ENCODE measurements around the gene C6orf163.

Gene C6orf163

DNA sequence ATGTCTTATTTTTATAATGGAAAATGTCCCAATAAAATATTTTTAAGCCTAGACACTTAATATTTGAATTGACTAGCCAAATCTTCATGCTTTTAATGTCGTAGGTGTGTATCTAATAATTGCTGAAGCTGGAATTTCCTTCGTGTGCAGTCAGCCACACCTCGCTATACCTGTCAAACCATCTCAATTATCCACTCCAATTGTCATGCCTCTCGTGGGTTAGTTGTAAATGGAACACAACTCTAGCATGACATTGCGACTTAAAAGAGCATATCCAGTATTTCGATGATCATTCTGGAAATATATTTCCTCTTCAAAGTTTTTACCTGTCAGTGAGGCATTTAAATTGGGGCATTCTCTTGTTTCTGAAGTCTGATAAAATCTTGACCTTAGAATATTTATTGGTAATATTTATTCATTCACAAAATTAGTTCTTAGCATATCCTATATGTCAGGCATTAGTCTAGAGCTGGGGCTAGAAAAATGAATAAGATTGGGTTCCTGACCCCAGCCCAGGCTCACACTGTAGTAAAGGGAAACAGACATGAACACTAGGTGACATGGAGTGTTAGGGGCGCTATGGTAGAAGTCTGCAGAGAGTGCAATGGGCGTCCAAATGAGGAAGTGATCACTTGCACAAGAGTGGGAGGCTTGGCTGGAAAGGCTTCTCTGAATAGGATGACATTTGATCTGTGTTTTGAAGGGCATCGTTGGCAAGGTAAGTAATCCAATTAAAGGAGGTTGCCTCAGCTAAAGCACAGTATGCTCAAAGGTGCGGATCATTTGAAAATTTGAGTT is 52.2 kb downstream of the C6orf163 start:
- H3K27me3 ChIP-seq (ENCODE audit: control insufficient read depth, insufficient read depth, low read length), result no peaks in the 10 kb centered on the region
- H3K27ac ChIP-seq, result no peak overlapping the region
- no peak overlapping the region for H3K4me3 ChIP-seq (ENCODE audit: low read depth, low read length)
- H3K79me2 ChIP-seq, result no peaks in the 10 kb centered on the region
- H3K4me1 ChIP-seq, result no peaks in the 10 kb centered on the region
- no peak overlapping the region for H3K4me2 ChIP-seq (ENCODE audit: low read length)
- no peaks in the 10 kb centered on the region for H3K36me3 ChIP-seq (ENCODE audit: control insufficient read depth, insufficient read depth, low read length)
- H2AFZ ChIP-seq, result no peak overlapping the region
- no peak overlapping the region for H3K9ac ChIP-seq
- H3K9me3 ChIP-seq (ENCODE audit: control insufficient read depth, low read length), result no peaks in the 10 kb centered on the region
- TF ChIP-seq, protein P1, sequence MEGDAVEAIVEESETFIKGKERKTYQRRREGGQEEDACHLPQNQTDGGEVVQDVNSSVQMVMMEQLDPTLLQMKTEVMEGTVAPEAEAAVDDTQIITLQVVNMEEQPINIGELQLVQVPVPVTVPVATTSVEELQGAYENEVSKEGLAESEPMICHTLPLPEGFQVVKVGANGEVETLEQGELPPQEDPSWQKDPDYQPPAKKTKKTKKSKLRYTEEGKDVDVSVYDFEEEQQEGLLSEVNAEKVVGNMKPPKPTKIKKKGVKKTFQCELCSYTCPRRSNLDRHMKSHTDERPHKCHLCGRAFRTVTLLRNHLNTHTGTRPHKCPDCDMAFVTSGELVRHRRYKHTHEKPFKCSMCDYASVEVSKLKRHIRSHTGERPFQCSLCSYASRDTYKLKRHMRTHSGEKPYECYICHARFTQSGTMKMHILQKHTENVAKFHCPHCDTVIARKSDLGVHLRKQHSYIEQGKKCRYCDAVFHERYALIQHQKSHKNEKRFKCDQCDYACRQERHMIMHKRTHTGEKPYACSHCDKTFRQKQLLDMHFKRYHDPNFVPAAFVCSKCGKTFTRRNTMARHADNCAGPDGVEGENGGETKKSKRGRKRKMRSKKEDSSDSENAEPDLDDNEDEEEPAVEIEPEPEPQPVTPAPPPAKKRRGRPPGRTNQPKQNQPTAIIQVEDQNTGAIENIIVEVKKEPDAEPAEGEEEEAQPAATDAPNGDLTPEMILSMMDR (IDR thresholded peaks at IDR 0.05), result no peak

DNA sequence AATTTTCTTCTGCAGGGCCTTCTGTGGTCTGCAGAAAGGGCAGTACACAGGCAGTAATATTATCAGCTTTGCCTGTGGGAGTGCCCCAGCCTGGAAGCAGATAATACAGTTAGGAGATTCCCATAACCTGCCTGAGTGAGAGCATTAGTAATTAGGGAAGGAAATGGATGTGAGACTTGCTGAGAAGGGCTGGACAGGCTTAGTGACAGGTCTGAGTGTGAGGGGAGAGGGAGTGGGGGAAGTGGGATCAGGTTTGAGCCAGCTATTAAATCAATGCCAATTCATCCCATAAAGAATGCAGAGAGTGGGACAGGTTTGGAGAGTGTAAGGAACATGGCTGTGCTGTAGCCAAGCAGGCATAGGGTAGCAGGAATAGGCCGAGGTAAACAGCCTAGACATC is 53.0 kb downstream of the C6orf163 start:
- Histone ChIP-seq H3K27ac (no peak overlapping the region), H3K36me3 (ENCODE audit: control insufficient read depth, insufficient read depth, low read length) (no peaks in the 10 kb centered on the region), H2AFZ (no peak overlapping the region), H3K9me3 (ENCODE audit: control insufficient read depth, low read length) (no peaks in the 10 kb centered on the region), H3K4me2 (ENCODE audit: low read length) (no peak overlapping the region), H3K79me2 (no peaks in the 10 kb centered on the region), H3K4me3 (ENCODE audit: low read depth, low read length) (no peak overlapping the region), H3K9ac (no peak overlapping the region), H3K27me3 (ENCODE audit: control insufficient read depth, insufficient read depth, low read length) (no peaks in the 10 kb centered on the region), H3K4me1 (no peaks in the 10 kb centered on the region)
- TF ChIP-seq, protein P1 (IDR thresholded peaks at IDR 0.05), result no peak

DNA sequence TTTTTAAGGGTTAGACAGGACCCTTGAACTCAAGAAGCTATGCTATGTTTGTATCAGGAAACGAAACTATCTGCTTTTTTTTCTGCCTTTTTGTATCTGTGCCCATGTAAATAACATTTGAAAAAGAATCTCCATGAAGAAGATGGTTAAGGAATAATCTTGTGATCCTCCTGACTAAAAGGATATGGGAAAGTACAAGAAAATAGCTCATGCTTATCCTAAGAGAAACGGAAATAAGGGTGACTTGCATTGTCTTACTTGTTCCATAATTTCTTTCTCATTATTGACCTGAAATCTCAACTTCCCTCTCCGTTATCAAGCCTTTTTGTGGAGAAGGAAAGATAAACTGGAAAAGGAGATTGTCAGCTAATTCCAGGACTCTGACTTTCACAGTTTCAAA is 57.2 kb downstream of the C6orf163 start:
- H3K9me3 ChIP-seq (ENCODE audit: control insufficient read depth, low read length), result no peaks in the 10 kb centered on the region
- no peaks in the 10 kb centered on the region for H3K79me2 ChIP-seq
- H3K4me3 ChIP-seq (ENCODE audit: low read depth, low read length), result no peak overlapping the region
- H3K9ac ChIP-seq, result no peak overlapping the region
- H3K4me1 ChIP-seq, result no peaks in the 10 kb centered on the region
- no peak overlapping the region for H3K4me2 ChIP-seq (ENCODE audit: low read length)
- H2AFZ ChIP-seq, result no peak overlapping the region
- no peaks in the 10 kb centered on the region for H3K36me3 ChIP-seq (ENCODE audit: control insufficient read depth, insufficient read depth, low read length)
- TF ChIP-seq, protein P1 (IDR thresholded peaks at IDR 0.05), result no peak
- no peak overlapping the region for H3K27ac ChIP-seq
- H3K27me3 ChIP-seq (ENCODE audit: control insufficient read depth, insufficient read depth, low read length), result no peaks in the 10 kb centered on the region

DNA sequence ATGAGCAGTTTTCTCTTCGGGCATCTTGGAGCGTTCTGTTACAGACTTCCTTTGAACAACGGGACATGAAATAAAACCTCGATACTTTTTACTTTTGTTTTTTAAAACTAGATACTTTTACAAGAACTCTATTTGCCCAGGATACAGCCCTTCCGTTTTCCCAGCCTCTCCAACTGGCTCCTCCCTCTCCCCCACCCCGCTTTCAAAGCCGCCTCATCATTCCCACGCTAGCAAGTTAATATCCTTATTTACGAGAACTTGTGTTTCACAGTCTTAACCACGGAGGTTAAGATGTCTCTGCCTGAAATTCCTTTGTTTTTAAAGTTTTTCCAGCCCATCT is 62.9 kb downstream of the C6orf163 start:
- Histone ChIP-seq H3K36me3 (ENCODE audit: control insufficient read depth, insufficient read depth, low read length) (no peaks in the 10 kb centered on the region), H3K9ac (no peak overlapping the region), H3K9me3 (ENCODE audit: control insufficient read depth, low read length) (no peaks in the 10 kb centered on the region), H2AFZ (peak overlapping the region; percentile 96), H3K4me3 (ENCODE audit: low read depth, low read length) (peak overlapping the region; percentile 77), H3K4me1 (no peaks in the 10 kb centered on the region), H3K4me2 (ENCODE audit: low read length) (peak overlapping the region; percentile 77), H3K27me3 (ENCODE audit: control insufficient read depth, insufficient read depth, low read length) (no peaks in the 10 kb centered on the region), H3K79me2 (no peaks in the 10 kb centered on the region), H3K27ac (peak overlapping the region; percentile 90)
- TF ChIP-seq, protein P1 (IDR thresholded peaks at IDR 0.05), result no peak

All from parathyroid adenoma (tissue), 2 donors.